GM12878 (cell line): Measurements from ENCODE around the gene SDHAF1. TPM values are rescaled to one million over a fixed set of nuclear protein-coding genes. Genes with fewer than 3 reads are reported as not detected.

Experiments
- ATAC-seq: fragments of 200-7000 bp; cut with Tn5 transposase; 3 replicates; pipeline ENCODE4 v1.9.1; 2020; ENCODE audit warnings: mild to moderate bottlenecking, moderate library complexity
- BruUV-seq: library from RNA; stranded (reverse); fragments of 400-500 nt; replicated peaks from 2 replicates; lab custom pipeline; 2021; lab: Mats Ljungman, UMichigan
- CTCF ChIA-PET: fragments of 300-600 bp; sonication (Branson Sonifier 250); formaldehyde crosslinking; extraction: SDS; loops from one replicate; lab custom pipeline; 2021; ENCODE audit warnings: inconsistent platforms; lab: Yijun Ruan, JAX
- POLR2A ChIA-PET: fragments of 350-600 bp; formaldehyde crosslinking; extraction: SDS; loops from one replicate; lab custom pipeline; 2021; ENCODE audit warnings: inconsistent platforms; lab: Charles Lee
- RAD21 ChIA-PET: fragments of 300-600 bp; sonication (Branson Sonifier 250); formaldehyde crosslinking; loops from one replicate; lab custom pipeline; 2023; ENCODE audit warnings: antibody characterized with exemption; ENCODE audit not compliant: unreplicated experiment; lab: Charles Lee
- SMC1A ChIA-PET: fragments of 300-600 bp; sonication (Branson Sonifier 250); formaldehyde crosslinking; loops from one replicate; lab custom pipeline; 2023; ENCODE audit not compliant: unreplicated experiment, uncharacterized antibody; lab: Charles Lee
- DNase-seq: peaks from one replicate; pipeline ENCODE4 v3.0.0-alpha.2; 2011; ENCODE audit warnings: low read depth, low spot score
- FAIRE-seq: peaks from 3 replicates; lab custom pipeline; 2011; peaks lifted over from hg19 to GRCh38; lab: Jason Lieb, UNC
- H2AFZ ChIP-seq: 2 replicates; pipeline ENCODE4 v1.6.0; 2011; ENCODE audit warnings: low read depth, low read length, control low read depth; ENCODE audit not compliant: control insufficient read depth
- H3K27ac ChIP-seq: 2 replicates; pipeline ENCODE4 v1.5.1; 2011; ENCODE audit warnings: control low read depth; ENCODE audit not compliant: control insufficient read depth, insufficient read depth
- H3K27me3 ChIP-seq, 2 experiments: replicated peaks in 1 of 2; 2 replicates each; pipeline versions ENCODE4 v1.6.0 to v1.6.1; 2011; ENCODE audit warnings: low read length in 1 of 2; ENCODE audit not compliant: control insufficient read depth in 2 of 2, insufficient read depth in 2 of 2
- H3K36me3 ChIP-seq, 2 experiments: 2 replicates each; pipeline ENCODE4 v1.5.1; 2011; ENCODE audit warnings: low read length in 1 of 2; ENCODE audit not compliant: control insufficient read depth in 2 of 2, insufficient read depth in 2 of 2
- H3K4me1 ChIP-seq: 2 replicates; pipeline ENCODE4 v1.6.1; 2011; ENCODE audit warnings: mild to moderate bottlenecking, low read length, moderate library complexity, mixed read lengths; ENCODE audit not compliant: control insufficient read depth, insufficient read depth
- H3K4me2 ChIP-seq: 2 replicates; pipeline ENCODE4 v1.6.0; 2011; ENCODE audit warnings: control low read depth; ENCODE audit not compliant: control insufficient read depth, insufficient read depth
- H3K4me3 ChIP-seq: fragments of 200-600 bp; sonication (generic); 2 replicates; pipeline ENCODE4 v1.5.1; 2016
- H3K79me2 ChIP-seq: 2 replicates; pipeline ENCODE4 v1.6.0; 2011; ENCODE audit warnings: low read length; ENCODE audit not compliant: control insufficient read depth, insufficient read depth
- H3K9ac ChIP-seq: 2 replicates; pipeline ENCODE4 v1.8.0; 2011; ENCODE audit warnings: low read length, control low read depth, mixed read lengths; ENCODE audit not compliant: control insufficient read depth, insufficient read depth
- H3K9me3 ChIP-seq: replicated peaks from 3 replicates; pipeline ENCODE4 v1.5.1; 2011; ENCODE audit warnings: mild to moderate bottlenecking, low read length; ENCODE audit not compliant: control insufficient read depth, insufficient read depth
- H4K20me1 ChIP-seq: 2 replicates; pipeline ENCODE4 v1.6.0; 2011; ENCODE audit not compliant: control insufficient read depth, insufficient read depth
- CBFB ChIP-seq: IDR thresholded peaks from 2 replicates; pipeline ENCODE4 v1.6.1; 2016; ENCODE audit warnings: antibody characterized with exemption, low read depth
- ESRRA ChIP-seq: IDR thresholded peaks from 2 replicates; pipeline ENCODE4 v1.6.1; 2012; ENCODE audit warnings: mild to moderate bottlenecking, low read length, improper control_type of control experiment
- HDAC2 ChIP-seq: fragments of 200-600 bp; sonication (generic); IDR thresholded peaks from 2 replicates; pipeline ENCODE4 v1.6.1; 2017
- PAX5 ChIP-seq: IDR thresholded peaks from 2 replicates; pipeline ENCODE4 v1.6.1; 2011; ENCODE audit warnings: low read depth, low read length, borderline replicate concordance
- RB1 ChIP-seq: fragments of 450-650 bp; formaldehyde crosslinking; IDR thresholded peaks from 2 replicates; pipeline ENCODE4 v1.6.1; 2017; ENCODE audit warnings: mild to moderate bottlenecking, borderline replicate concordance
- SMAD1 ChIP-seq: fragments of 450-650 bp; IDR thresholded peaks from 2 replicates; pipeline ENCODE4 v1.6.1; 2018; ENCODE audit warnings: mild to moderate bottlenecking, low read depth; ENCODE audit not compliant: partially characterized antibody
- TCF3 ChIP-seq: IDR thresholded peaks from 2 replicates; pipeline ENCODE4 v1.6.1; 2012; ENCODE audit warnings: low read depth, mild to moderate bottlenecking, low read length, borderline replicate concordance; ENCODE audit not compliant: insufficient read depth
- YBX1 ChIP-seq: fragments of 450-650 bp; IDR thresholded peaks from 2 replicates; pipeline ENCODE4 v1.6.1; 2016; ENCODE audit warnings: antibody characterized with exemption
- ZNF384 ChIP-seq: IDR thresholded peaks from 2 replicates; pipeline ENCODE4 v1.6.1; 2012; ENCODE audit warnings: low read depth, mild to moderate bottlenecking, low read length, improper control_type of control experiment, borderline replicate concordance
- ZNF622 ChIP-seq: fragments of 450-650 bp; IDR thresholded peaks from 2 replicates; pipeline ENCODE4 v1.6.1; 2017; ENCODE audit warnings: mild to moderate bottlenecking, inconsistent platforms
- WGBS: methylation state at CpG from one replicate; pipeline ENCODE4 v1.1.6; 2016; ENCODE audit warnings: low lambda C conversion rate; ENCODE audit not compliant: insufficient replicate concordance, insufficient coverage; ENCODE audit errors: missing lambda C conversion rate; 5-methylcytosine and 5-hydroxymethylcytosine counted together
- in situ Hi-C: fragments of 300-500 bp; cut with MboI; formaldehyde crosslinking; loops from 9 replicates; pipeline ENCODE4 v1.14.3; 2018; ENCODE audit warnings: mixed read lengths
- intact Hi-C: fragments of 100-400 bp; cut with micrococcal nuclease; formaldehyde crosslinking; loops from one replicate; pipeline ENCODE4 v1.14.2; 2022; ENCODE audit not compliant: unreplicated experiment
- polyA plus RNA-seq, 11 experiments: library from polyadenylated mRNA; depleted of rRNA in 4 of 11; unstranded in 6 of 11; stranded (reverse) in 5 of 11; fragments of >200 nt; fragmentation: Nextera tagmentation in 4 of 11; fragmentation: Illumina TruSeq in 1 of 11; extraction: Ambion mirVana in 4 of 11; extraction: Trizol in 1 of 11; gene quantifications; 1 replicate in 1 of 11; 2 replicates in 10 of 11; pipeline versions ENCODE4 v1.2.1 to v1.2.3, GENCODE V29; 2011 to 2016; ENCODE audit warnings: inconsistent platforms in 2 of 11, missing spikeins in 2 of 11, low read depth in 1 of 11
- total RNA-seq, 4 experiments: library from RNA; depleted of rRNA in 3 of 4; stranded (reverse); fragments of >200 nt in 3 of 4; fragmentation: Illumina TruSeq in 1 of 4; extraction: Trizol in 1 of 4; gene quantifications; 2 replicates each; pipeline versions ENCODE4 v1.2.1 to v1.2.3, GENCODE V29; 2013 to 2021
- TF ChIP-seq, protein P1 (sequence below): fragments of 450-650 bp; formaldehyde crosslinking; IDR thresholded peaks from 2 replicates; pipeline ENCODE4 v1.4.0; 2020; ENCODE audit warnings: mild to moderate bottlenecking, moderate library complexity
- TF ChIP-seq, protein P2 (sequence below): fragments of 450-650 bp; IDR thresholded peaks from 2 replicates; pipeline ENCODE4 v1.6.1; 2017; ENCODE audit warnings: antibody characterized with exemption, mild to moderate bottlenecking, moderate library complexity
- TF ChIP-seq, protein P3 (sequence below): IDR thresholded peaks from 2 replicates; pipeline ENCODE4 v1.6.1; 2012; ENCODE audit warnings: improper control_type of control experiment, low read depth, low read length; ENCODE audit not compliant: insufficient replicate concordance

Gene SDHAF1
- total and polyA plus RNA-seq, 10 of the 15 experiments (the other 5 are each of a cell fraction or from before 2014, with no cell fraction given) = 0.74 to 45.6 (median 24.4) TPM

DNA sequence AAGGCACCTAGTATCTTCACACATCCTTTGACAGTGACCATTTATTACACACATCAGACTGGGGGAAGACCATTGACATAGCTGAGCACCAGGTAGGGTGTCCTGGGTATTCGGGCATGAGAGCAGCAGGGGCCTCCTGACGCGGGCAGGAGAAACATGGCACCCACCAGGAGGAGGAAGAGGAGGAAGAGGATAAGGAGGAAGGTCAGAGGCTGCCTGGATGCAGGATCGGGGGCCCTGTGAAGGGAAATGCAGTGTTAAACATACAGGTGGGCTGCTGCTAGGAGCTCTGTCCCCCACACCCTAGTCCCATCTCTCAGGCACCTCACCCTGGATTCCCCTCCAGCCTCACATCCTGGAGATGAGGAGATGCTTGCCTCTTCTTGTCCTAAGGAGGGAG lies 8.3 kb downstream of the SDHAF1 start:
- H3K27me3 ChIP-seq = no peaks in the 10 kb centered on the region
- H3K9me3 ChIP-seq = no peaks in the 10 kb centered on the region
- H2AFZ ChIP-seq = no peak overlapping the region
- no peak overlapping the region for H3K9ac ChIP-seq
- H3K79me2 ChIP-seq = peaks cover 3% of the 10 kb centered on the region; the same call in 1 of the 2 replicates
- POLR2A ChIA-PET = no interaction called here
- no peak overlapping the region for H3K4me2 ChIP-seq
- DNase-seq (no peak), FAIRE-seq (no peak), ATAC-seq (no peak)
- intact Hi-C loops (no loop called here), in situ Hi-C loops (no loop called here)
- TF ChIP-seq ESRRA (no peak), PAX5 (no peak), YBX1 (no peak), ZNF622 (no peak), RB1 (no peak), CBFB (no peak), SMAD1 (no peak), ZNF384 (no peak), HDAC2 (no peak), TCF3 (no peak)
- TF ChIP-seq, protein P1, sequence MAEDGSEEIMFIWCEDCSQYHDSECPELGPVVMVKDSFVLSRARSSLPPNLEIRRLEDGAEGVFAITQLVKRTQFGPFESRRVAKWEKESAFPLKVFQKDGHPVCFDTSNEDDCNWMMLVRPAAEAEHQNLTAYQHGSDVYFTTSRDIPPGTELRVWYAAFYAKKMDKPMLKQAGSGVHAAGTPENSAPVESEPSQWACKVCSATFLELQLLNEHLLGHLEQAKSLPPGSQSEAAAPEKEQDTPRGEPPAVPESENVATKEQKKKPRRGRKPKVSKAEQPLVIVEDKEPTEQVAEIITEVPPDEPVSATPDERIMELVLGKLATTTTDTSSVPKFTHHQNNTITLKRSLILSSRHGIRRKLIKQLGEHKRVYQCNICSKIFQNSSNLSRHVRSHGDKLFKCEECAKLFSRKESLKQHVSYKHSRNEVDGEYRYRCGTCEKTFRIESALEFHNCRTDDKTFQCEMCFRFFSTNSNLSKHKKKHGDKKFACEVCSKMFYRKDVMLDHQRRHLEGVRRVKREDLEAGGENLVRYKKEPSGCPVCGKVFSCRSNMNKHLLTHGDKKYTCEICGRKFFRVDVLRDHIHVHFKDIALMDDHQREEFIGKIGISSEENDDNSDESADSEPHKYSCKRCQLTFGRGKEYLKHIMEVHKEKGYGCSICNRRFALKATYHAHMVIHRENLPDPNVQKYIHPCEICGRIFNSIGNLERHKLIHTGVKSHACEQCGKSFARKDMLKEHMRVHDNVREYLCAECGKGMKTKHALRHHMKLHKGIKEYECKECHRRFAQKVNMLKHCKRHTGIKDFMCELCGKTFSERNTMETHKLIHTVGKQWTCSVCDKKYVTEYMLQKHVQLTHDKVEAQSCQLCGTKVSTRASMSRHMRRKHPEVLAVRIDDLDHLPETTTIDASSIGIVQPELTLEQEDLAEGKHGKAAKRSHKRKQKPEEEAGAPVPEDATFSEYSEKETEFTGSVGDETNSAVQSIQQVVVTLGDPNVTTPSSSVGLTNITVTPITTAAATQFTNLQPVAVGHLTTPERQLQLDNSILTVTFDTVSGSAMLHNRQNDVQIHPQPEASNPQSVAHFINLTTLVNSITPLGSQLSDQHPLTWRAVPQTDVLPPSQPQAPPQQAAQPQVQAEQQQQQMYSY (CRISPR knock-in tag) = no peak
- TF ChIP-seq, protein P2, sequence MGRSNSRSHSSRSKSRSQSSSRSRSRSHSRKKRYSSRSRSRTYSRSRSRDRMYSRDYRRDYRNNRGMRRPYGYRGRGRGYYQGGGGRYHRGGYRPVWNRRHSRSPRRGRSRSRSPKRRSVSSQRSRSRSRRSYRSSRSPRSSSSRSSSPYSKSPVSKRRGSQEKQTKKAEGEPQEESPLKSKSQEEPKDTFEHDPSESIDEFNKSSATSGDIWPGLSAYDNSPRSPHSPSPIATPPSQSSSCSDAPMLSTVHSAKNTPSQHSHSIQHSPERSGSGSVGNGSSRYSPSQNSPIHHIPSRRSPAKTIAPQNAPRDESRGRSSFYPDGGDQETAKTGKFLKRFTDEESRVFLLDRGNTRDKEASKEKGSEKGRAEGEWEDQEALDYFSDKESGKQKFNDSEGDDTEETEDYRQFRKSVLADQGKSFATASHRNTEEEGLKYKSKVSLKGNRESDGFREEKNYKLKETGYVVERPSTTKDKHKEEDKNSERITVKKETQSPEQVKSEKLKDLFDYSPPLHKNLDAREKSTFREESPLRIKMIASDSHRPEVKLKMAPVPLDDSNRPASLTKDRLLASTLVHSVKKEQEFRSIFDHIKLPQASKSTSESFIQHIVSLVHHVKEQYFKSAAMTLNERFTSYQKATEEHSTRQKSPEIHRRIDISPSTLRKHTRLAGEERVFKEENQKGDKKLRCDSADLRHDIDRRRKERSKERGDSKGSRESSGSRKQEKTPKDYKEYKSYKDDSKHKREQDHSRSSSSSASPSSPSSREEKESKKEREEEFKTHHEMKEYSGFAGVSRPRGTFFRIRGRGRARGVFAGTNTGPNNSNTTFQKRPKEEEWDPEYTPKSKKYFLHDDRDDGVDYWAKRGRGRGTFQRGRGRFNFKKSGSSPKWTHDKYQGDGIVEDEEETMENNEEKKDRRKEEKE = no peak
- TF ChIP-seq, protein P3, sequence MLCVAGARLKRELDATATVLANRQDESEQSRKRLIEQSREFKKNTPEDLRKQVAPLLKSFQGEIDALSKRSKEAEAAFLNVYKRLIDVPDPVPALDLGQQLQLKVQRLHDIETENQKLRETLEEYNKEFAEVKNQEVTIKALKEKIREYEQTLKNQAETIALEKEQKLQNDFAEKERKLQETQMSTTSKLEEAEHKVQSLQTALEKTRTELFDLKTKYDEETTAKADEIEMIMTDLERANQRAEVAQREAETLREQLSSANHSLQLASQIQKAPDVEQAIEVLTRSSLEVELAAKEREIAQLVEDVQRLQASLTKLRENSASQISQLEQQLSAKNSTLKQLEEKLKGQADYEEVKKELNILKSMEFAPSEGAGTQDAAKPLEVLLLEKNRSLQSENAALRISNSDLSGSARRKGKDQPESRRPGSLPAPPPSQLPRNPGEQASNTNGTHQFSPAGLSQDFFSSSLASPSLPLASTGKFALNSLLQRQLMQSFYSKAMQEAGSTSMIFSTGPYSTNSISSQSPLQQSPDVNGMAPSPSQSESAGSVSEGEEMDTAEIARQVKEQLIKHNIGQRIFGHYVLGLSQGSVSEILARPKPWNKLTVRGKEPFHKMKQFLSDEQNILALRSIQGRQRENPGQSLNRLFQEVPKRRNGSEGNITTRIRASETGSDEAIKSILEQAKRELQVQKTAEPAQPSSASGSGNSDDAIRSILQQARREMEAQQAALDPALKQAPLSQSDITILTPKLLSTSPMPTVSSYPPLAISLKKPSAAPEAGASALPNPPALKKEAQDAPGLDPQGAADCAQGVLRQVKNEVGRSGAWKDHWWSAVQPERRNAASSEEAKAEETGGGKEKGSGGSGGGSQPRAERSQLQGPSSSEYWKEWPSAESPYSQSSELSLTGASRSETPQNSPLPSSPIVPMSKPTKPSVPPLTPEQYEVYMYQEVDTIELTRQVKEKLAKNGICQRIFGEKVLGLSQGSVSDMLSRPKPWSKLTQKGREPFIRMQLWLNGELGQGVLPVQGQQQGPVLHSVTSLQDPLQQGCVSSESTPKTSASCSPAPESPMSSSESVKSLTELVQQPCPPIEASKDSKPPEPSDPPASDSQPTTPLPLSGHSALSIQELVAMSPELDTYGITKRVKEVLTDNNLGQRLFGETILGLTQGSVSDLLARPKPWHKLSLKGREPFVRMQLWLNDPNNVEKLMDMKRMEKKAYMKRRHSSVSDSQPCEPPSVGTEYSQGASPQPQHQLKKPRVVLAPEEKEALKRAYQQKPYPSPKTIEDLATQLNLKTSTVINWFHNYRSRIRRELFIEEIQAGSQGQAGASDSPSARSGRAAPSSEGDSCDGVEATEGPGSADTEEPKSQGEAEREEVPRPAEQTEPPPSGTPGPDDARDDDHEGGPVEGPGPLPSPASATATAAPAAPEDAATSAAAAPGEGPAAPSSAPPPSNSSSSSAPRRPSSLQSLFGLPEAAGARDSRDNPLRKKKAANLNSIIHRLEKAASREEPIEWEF = no peak
- CTCF ChIA-PET = interaction anchor here (0.6 to 1.9 kb wide), 3 partner anchors 11 to 412 kb away, joined by 3 to 7 read pairs (median 4); partner anchors contain the start of gene ALKBH6
- no peak overlapping the region for H3K27ac ChIP-seq
- WGBS = 100% methylated on average over 3 of the region's 4 CpGs
- RAD21 ChIA-PET = interaction anchor here (0.7 kb wide), 1 partner anchor 53 kb away, joined by 3 read pairs; no protein-coding TSS in a partner anchor
- SMC1A ChIA-PET = no interaction called here
- H3K4me1 ChIP-seq = no peaks in the 10 kb centered on the region
- BruUV-seq = no TSS peak
- H3K36me3 ChIP-seq = no peaks in the 10 kb centered on the region
- H4K20me1 ChIP-seq = no peaks in the 10 kb centered on the region
- H3K4me3 ChIP-seq = no peak overlapping the region
